SK-N-SH (cell line): ENCODE results near the gene ADRB2. TPM values are rescaled to one million over a fixed set of nuclear protein-coding genes. Genes with fewer than 3 reads are reported as not detected.

Source experiments
- CTCF ChIA-PET: fragments of 300-600, 350-600 bp; formaldehyde crosslinking; extraction: SDS; loops from one replicate; lab custom pipeline; 2021; lab: Yijun Ruan, JAX
- POLR2A ChIA-PET: fragments of 350-600 bp; sonication (Branson Sonifier 250); formaldehyde crosslinking; extraction: SDS; loops from one replicate; lab custom pipeline; 2020; ENCODE audit warnings: antibody characterized with exemption, inconsistent platforms; lab: Yijun Ruan, JAX
- DNase-seq: peaks from one replicate; pipeline ENCODE4 v3.0.0; 2012
- H2AFZ ChIP-seq: fragments of 200-600 bp; sonication (generic); 2 replicates; pipeline ENCODE4 v1.8.1; 2016; ENCODE audit warnings: antibody characterized with exemption, mild to moderate bottlenecking, low read depth
- H3F3A ChIP-seq: fragments of 200-600 bp; sonication (generic); replicated peaks from 2 replicates; pipeline ENCODE3; 2016; ENCODE audit warnings: antibody characterized with exemption, mild to moderate bottlenecking; ENCODE audit not compliant: insufficient read depth
- H3K27ac ChIP-seq, 2 experiments: fragments of 200-500 bp in 1 of 2; fragments of 200-600 bp in 1 of 2; sonication (Bioruptor generic) in 1 of 2; sonication (generic), shearing (Covaris generic) in 1 of 2; 2 replicates each; pipeline versions ENCODE4 v1.5.1 to v1.6.1; 2014 to 2016; ENCODE audit warnings: low read depth in 2 of 2, inconsistent platforms in 1 of 2, low read length in 1 of 2, mild to moderate bottlenecking in 1 of 2, mixed read lengths in 1 of 2
- H3K27me3 ChIP-seq: fragments of 200-600 bp; sonication (generic), shearing (Covaris generic); 2 replicates; pipeline ENCODE4 v1.6.1; 2016; ENCODE audit warnings: mixed run types; ENCODE audit not compliant: insufficient read depth
- H3K36me3 ChIP-seq, 2 experiments: fragments of 200-500 bp in 1 of 2; fragments of 200-600 bp in 1 of 2; sonication (Bioruptor generic) in 1 of 2; sonication (generic) in 1 of 2; replicated peaks in 1 of 2; 2 replicates each; pipeline versions ENCODE3 to v1.5.1; 2014 to 2016; ENCODE audit warnings: low read length in 1 of 2, mild to moderate bottlenecking in 1 of 2; ENCODE audit not compliant: insufficient read depth in 2 of 2, control insufficient read depth in 1 of 2
- H3K4me1 ChIP-seq, 2 experiments: fragments of 200-500 bp in 1 of 2; fragments of 200-600 bp in 1 of 2; sonication (Bioruptor generic) in 1 of 2; sonication (generic), shearing (Covaris generic) in 1 of 2; 2 replicates each; pipeline versions ENCODE4 v1.5.1 to v1.6.1; 2014 to 2016; ENCODE audit warnings: low read depth in 1 of 2, low read length in 1 of 2, mixed run types in 1 of 2; ENCODE audit not compliant: insufficient read depth in 2 of 2, control insufficient read depth in 1 of 2
- H3K4me2 ChIP-seq: fragments of 200-600 bp; sonication (generic), shearing (Covaris generic); 2 replicates; pipeline ENCODE4 v1.6.1; 2017; ENCODE audit warnings: mixed run types
- H3K4me3 ChIP-seq, 2 experiments: fragments of 200-500 bp in 1 of 2; fragments of 200-600 bp in 1 of 2; sonication (Bioruptor generic) in 1 of 2; sonication (generic), shearing (Covaris generic) in 1 of 2; 2 replicates each; pipeline versions ENCODE4 v1.5.1 to v1.8.1; 2014 to 2016; ENCODE audit warnings: low read depth in 2 of 2, inconsistent platforms in 1 of 2, low read length in 1 of 2, mild to moderate bottlenecking in 1 of 2, mixed read lengths in 1 of 2, moderate library complexity in 1 of 2
- H3K79me2 ChIP-seq: fragments of 200-600 bp; sonication (generic); 2 replicates; pipeline ENCODE4 v1.8.1; 2017; ENCODE audit warnings: mild to moderate bottlenecking; ENCODE audit not compliant: insufficient read depth
- H3K9ac ChIP-seq: fragments of 200-600 bp; sonication (generic); 2 replicates; pipeline ENCODE4 v1.6.1; 2017; ENCODE audit warnings: mixed run types
- H3K9me2 ChIP-seq: fragments of 200-600 bp; sonication (generic); 2 replicates; pipeline ENCODE4 v1.6.1; 2017; ENCODE audit warnings: mixed run types
- H3K9me3 ChIP-seq: fragments of 200-600 bp; sonication (generic); 2 replicates; pipeline ENCODE4 v1.6.1; 2017; ENCODE audit warnings: mixed run types, mild to moderate bottlenecking, moderate library complexity
- H4K20me1 ChIP-seq: fragments of 200-600 bp; sonication (generic); 2 replicates; pipeline ENCODE4 v1.6.1; 2017; ENCODE audit warnings: mild to moderate bottlenecking, mixed run types; ENCODE audit not compliant: insufficient read depth
- EP300 ChIP-seq, 2 experiments: IDR thresholded peaks; 2 replicates each; pipeline versions ENCODE4 v1.4.0 to v1.6.1; 2012; ENCODE audit warnings: borderline replicate concordance in 1 of 2, low read depth in 1 of 2, low read length in 1 of 2
- EZH2phosphoT487 ChIP-seq: fragments of 200-600 bp; sonication (generic); IDR thresholded peaks from 2 replicates; pipeline ENCODE4 v1.6.1; 2017; ENCODE audit warnings: low read depth, mixed run types, mild to moderate bottlenecking, antibody characterized with exemption, moderate library complexity, borderline replicate concordance
- FOSL2 ChIP-seq: IDR thresholded peaks from 2 replicates; pipeline ENCODE4 v1.4.0; 2012; ENCODE audit warnings: low read depth, mild to moderate bottlenecking, moderate library complexity, borderline replicate concordance
- FOXM1 ChIP-seq: IDR thresholded peaks from 2 replicates; pipeline ENCODE4 v1.4.0; 2012; ENCODE audit warnings: low read depth, mild to moderate bottlenecking
- GABPA ChIP-seq: IDR thresholded peaks from 2 replicates; pipeline ENCODE4 v1.4.0; 2012; ENCODE audit warnings: low read depth, mild to moderate bottlenecking
- MEF2A ChIP-seq: IDR thresholded peaks from 2 replicates; pipeline ENCODE4 v1.4.0; 2012; ENCODE audit warnings: low read depth, borderline replicate concordance
- MXI1 ChIP-seq: IDR thresholded peaks from 2 replicates; pipeline ENCODE4 v1.6.1; 2012; ENCODE audit warnings: mild to moderate bottlenecking, low read depth, low read length, improper control_type of control experiment
- NFIC ChIP-seq: IDR thresholded peaks from 2 replicates; pipeline ENCODE4 v1.4.0; 2012; ENCODE audit warnings: borderline replicate concordance
- NRF1 ChIP-seq: IDR thresholded peaks from 2 replicates; pipeline ENCODE4 v1.6.1; 2012; ENCODE audit warnings: low read depth, mild to moderate bottlenecking, low read length
- POLR2AphosphoS5 ChIP-seq: IDR thresholded peaks from 2 replicates; pipeline ENCODE4 v1.6.1; 2012; ENCODE audit warnings: low read depth, low read length
- RXRA ChIP-seq: IDR thresholded peaks from 2 replicates; pipeline ENCODE4 v1.4.0; 2012; ENCODE audit warnings: low read depth, mild to moderate bottlenecking, borderline replicate concordance
- SIN3A ChIP-seq: IDR thresholded peaks from 2 replicates; pipeline ENCODE4 v1.6.1; 2012; ENCODE audit warnings: low read depth, mild to moderate bottlenecking, low read length, moderate library complexity, borderline replicate concordance
- TEAD4 ChIP-seq: IDR thresholded peaks from 2 replicates; pipeline ENCODE4 v1.4.0; 2012; ENCODE audit warnings: mild to moderate bottlenecking, borderline replicate concordance; ENCODE audit not compliant: insufficient read depth
- WGBS: methylation state at CpG from one replicate; pipeline ENCODE4 v1.1.6; 2017; ENCODE audit warnings: low lambda C conversion rate; 5-methylcytosine and 5-hydroxymethylcytosine counted together
- polyA plus RNA-seq, 3 experiments: library from polyadenylated mRNA; depleted of rRNA; stranded (reverse); fragments of >200 nt; gene quantifications; 2 replicates each; pipeline ENCODE4 v1.2.3, GENCODE V29; 2012
- TF ChIP-seq, protein P1 (sequence below): fragments of 200-600 bp; sonication (generic); IDR thresholded peaks from 2 replicates; pipeline ENCODE4 v1.6.1; 2017; ENCODE audit warnings: antibody characterized with exemption, mild to moderate bottlenecking, moderate library complexity
- TF ChIP-seq, protein P2 (sequence below): IDR thresholded peaks from 2 replicates; pipeline ENCODE4 v1.4.0; 2012; ENCODE audit warnings: low read depth, borderline replicate concordance
- TF ChIP-seq, protein P3 (sequence below): IDR thresholded peaks from 2 replicates; pipeline ENCODE4 v1.4.0; 2012; ENCODE audit warnings: low read depth, borderline replicate concordance
- TF ChIP-seq, protein P4 (sequence below): fragments of 150-350 bp; IDR thresholded peaks from 2 replicates; pipeline ENCODE4 v1.6.1; 2016; ENCODE audit warnings: mild to moderate bottlenecking, low read depth, low read length
- TF ChIP-seq, protein P5 (sequence below): fragments of 150-350 bp; IDR thresholded peaks from 2 replicates; pipeline ENCODE4 v1.6.1; 2017; ENCODE audit warnings: antibody characterized with exemption, low read length, low read depth, borderline replicate concordance

The ADRB2 gene
- polyA plus RNA-seq, 1 of the 3 experiments (the other 2 are of a cell fraction) = 1.0 TPM

DNA sequence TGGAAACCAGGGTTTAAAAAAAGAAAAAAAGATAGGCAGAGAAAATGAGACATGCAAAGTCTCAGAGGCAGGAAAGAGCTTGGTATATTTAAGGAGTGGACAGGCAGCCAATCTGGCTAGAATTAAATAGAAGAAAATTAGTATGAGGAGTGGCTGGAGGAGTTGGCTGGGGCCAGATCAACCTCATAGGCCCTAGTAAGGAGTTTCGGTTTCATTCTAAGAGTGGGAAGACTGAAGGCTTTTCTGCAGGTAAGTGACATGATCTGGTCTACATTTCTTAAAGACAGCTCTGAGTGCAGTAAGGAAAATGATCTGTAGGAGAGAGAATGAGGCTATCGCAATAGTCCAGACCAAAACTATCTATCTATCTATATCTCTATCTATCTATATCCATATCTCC is 27.5 kb downstream of the ADRB2 start:
- Histone ChIP-seq H3K4me2 (no peak overlapping the region), H3K9me2 (no peaks in the 10 kb centered on the region), H4K20me1 (no peaks in the 10 kb centered on the region), H3K4me1 (no peaks in the 10 kb centered on the region), H3K9me3 (no peaks in the 10 kb centered on the region)
- WGBS = 92% methylated on average over 2 of the region's 2 CpGs
- CTCF ChIA-PET = no interaction called here
- TF ChIP-seq, protein P1, sequence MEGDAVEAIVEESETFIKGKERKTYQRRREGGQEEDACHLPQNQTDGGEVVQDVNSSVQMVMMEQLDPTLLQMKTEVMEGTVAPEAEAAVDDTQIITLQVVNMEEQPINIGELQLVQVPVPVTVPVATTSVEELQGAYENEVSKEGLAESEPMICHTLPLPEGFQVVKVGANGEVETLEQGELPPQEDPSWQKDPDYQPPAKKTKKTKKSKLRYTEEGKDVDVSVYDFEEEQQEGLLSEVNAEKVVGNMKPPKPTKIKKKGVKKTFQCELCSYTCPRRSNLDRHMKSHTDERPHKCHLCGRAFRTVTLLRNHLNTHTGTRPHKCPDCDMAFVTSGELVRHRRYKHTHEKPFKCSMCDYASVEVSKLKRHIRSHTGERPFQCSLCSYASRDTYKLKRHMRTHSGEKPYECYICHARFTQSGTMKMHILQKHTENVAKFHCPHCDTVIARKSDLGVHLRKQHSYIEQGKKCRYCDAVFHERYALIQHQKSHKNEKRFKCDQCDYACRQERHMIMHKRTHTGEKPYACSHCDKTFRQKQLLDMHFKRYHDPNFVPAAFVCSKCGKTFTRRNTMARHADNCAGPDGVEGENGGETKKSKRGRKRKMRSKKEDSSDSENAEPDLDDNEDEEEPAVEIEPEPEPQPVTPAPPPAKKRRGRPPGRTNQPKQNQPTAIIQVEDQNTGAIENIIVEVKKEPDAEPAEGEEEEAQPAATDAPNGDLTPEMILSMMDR = no peak
- no peak for TF ChIP-seq POLR2AphosphoS5
- TF ChIP-seq, protein P2, sequence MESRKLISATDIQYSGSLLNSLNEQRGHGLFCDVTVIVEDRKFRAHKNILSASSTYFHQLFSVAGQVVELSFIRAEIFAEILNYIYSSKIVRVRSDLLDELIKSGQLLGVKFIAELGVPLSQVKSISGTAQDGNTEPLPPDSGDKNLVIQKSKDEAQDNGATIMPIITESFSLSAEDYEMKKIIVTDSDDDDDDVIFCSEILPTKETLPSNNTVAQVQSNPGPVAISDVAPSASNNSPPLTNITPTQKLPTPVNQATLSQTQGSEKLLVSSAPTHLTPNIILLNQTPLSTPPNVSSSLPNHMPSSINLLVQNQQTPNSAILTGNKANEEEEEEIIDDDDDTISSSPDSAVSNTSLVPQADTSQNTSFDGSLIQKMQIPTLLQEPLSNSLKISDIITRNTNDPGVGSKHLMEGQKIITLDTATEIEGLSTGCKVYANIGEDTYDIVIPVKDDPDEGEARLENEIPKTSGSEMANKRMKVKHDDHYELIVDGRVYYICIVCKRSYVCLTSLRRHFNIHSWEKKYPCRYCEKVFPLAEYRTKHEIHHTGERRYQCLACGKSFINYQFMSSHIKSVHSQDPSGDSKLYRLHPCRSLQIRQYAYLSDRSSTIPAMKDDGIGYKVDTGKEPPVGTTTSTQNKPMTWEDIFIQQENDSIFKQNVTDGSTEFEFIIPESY = no peak
- TF ChIP-seq, protein P3, sequence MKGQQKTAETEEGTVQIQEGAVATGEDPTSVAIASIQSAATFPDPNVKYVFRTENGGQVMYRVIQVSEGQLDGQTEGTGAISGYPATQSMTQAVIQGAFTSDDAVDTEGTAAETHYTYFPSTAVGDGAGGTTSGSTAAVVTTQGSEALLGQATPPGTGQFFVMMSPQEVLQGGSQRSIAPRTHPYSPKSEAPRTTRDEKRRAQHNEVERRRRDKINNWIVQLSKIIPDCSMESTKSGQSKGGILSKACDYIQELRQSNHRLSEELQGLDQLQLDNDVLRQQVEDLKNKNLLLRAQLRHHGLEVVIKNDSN = no peak
- no peak for TF ChIP-seq FOXM1
- no peak for TF ChIP-seq EP300 (IDR thresholded peaks at IDR 0.05; ENCODE audit: borderline replicate concordance in 1 of 2, low read depth in 1 of 2, low read length in 1 of 2)
- TF ChIP-seq MEF2A = no peak
- TF ChIP-seq GABPA = no peak
- TF ChIP-seq RXRA = no peak
- TF ChIP-seq NRF1 = no peak
- no peak for TF ChIP-seq TEAD4
- no peak for TF ChIP-seq SIN3A
- no peak for TF ChIP-seq EZH2phosphoT487
- TF ChIP-seq, protein P4, sequence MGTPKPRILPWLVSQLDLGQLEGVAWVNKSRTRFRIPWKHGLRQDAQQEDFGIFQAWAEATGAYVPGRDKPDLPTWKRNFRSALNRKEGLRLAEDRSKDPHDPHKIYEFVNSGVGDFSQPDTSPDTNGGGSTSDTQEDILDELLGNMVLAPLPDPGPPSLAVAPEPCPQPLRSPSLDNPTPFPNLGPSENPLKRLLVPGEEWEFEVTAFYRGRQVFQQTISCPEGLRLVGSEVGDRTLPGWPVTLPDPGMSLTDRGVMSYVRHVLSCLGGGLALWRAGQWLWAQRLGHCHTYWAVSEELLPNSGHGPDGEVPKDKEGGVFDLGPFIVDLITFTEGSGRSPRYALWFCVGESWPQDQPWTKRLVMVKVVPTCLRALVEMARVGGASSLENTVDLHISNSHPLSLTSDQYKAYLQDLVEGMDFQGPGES = no peak
- TF ChIP-seq MXI1 = no peak
- no peak for TF ChIP-seq NFIC
- TF ChIP-seq FOSL2 = no peak
- TF ChIP-seq, protein P5, sequence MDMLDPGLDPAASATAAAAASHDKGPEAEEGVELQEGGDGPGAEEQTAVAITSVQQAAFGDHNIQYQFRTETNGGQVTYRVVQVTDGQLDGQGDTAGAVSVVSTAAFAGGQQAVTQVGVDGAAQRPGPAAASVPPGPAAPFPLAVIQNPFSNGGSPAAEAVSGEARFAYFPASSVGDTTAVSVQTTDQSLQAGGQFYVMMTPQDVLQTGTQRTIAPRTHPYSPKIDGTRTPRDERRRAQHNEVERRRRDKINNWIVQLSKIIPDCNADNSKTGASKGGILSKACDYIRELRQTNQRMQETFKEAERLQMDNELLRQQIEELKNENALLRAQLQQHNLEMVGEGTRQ = no peak
- TF ChIP-seq, all 33 proteins: peak for 0
- no peaks in the 10 kb centered on the region for H3K27me3 ChIP-seq
- POLR2A ChIA-PET = no interaction called here
- no peak overlapping the region for H3K27ac ChIP-seq
- no peak overlapping the region for H3K4me3 ChIP-seq
- H3K9ac ChIP-seq = no peak overlapping the region
- H3F3A ChIP-seq = no peaks in the 10 kb centered on the region
- DNase-seq = no peak
- H3K36me3 ChIP-seq = no peaks in the 10 kb centered on the region
- H2AFZ ChIP-seq = no peak overlapping the region
- H3K79me2 ChIP-seq = no peaks in the 10 kb centered on the region
